HFFc6 (cell line): ENCODE data around the gene MFSD1. TPM values are rescaled to one million over a fixed set of nuclear protein-coding genes. Genes with fewer than 3 reads are reported as not detected.

Source experiments
- DNase-seq: peaks from one replicate; pipeline ENCODE4 v3.0.0-alpha.2; 2018
- H3K27ac Mint-ChIP-seq: 2 replicates; pipeline ENCODE4 v1.8.0; 2020; ENCODE audit warnings: mild to moderate bottlenecking, mixed read lengths
- H3K27me3 Mint-ChIP-seq: 2 replicates; pipeline ENCODE4 v1.8.0; 2021; ENCODE audit warnings: mild to moderate bottlenecking, moderate library complexity, mixed read lengths; ENCODE audit not compliant: insufficient read depth
- H3K36me3 Mint-ChIP-seq: 2 replicates; pipeline ENCODE4 v1.8.0; 2021; ENCODE audit warnings: low read depth, mixed read lengths
- H3K4me1 Mint-ChIP-seq: 2 replicates; pipeline ENCODE4 v1.8.0; 2020; ENCODE audit warnings: low read depth, mixed read lengths
- H3K4me3 Mint-ChIP-seq: 2 replicates; pipeline ENCODE4 v1.8.0; 2020; ENCODE audit warnings: mild to moderate bottlenecking, moderate library complexity, mixed read lengths
- H3K9me3 Mint-ChIP-seq: 2 replicates; pipeline ENCODE4 v1.8.0; 2020; ENCODE audit warnings: mild to moderate bottlenecking, mixed read lengths
- total RNA-seq, 6 experiments: library from RNA; stranded (reverse); fragmentation: NEBNext Ultra II Directional; extraction: Animal tissue kit (Norgen Biotek cat#: 25700); gene quantifications; 2 replicates in 1 of 6; 3 replicates in 5 of 6; pipeline ENCODE4 v1.2.3, GENCODE V29; 2021
- TF ChIP-seq, protein P1 (sequence below): fragments of 200-600 bp; sonication (generic); IDR thresholded peaks from 2 replicates; pipeline ENCODE4 v1.5.0; 2021; ENCODE audit warnings: antibody characterized with exemption, mild to moderate bottlenecking

The MFSD1 gene
- total RNA-seq, 6 experiments from 2014 or later = 61.6 to 75.4 (median 68.8) TPM

DNA sequence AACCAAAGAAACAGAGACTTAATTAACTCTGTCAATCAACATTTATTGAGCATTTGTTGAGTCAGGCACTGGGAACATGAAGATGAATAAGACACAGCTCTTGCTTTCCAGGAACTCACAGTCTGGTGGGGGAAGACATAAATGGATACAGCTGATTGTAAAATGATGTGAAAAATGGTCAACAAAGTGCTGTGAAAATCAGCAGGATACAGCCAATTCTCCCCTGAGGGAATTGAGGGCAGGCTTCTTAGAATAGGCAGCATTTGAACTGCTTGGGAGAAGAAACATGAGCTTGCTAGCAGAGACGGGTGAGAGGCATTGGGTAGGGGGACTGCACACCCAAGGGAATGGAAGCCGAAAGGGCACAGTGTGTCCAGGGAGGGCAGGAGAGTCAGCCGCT is 41.1 kb downstream of the MFSD1 start:
- Mint-ChIP-seq H3K36me3 (no peaks in the 10 kb centered on the region), H3K27ac (no peak overlapping the region), H3K4me3 (no peak overlapping the region), H3K27me3 (peaks cover 17% of the 10 kb centered on the region), H3K9me3 (no peaks in the 10 kb centered on the region), H3K4me1 (0 out of 2 replicates have a peak, but pooled peaks cover 7% of the 10 kb centered on the region)
- DNase-seq = no peak
- TF ChIP-seq, protein P1, sequence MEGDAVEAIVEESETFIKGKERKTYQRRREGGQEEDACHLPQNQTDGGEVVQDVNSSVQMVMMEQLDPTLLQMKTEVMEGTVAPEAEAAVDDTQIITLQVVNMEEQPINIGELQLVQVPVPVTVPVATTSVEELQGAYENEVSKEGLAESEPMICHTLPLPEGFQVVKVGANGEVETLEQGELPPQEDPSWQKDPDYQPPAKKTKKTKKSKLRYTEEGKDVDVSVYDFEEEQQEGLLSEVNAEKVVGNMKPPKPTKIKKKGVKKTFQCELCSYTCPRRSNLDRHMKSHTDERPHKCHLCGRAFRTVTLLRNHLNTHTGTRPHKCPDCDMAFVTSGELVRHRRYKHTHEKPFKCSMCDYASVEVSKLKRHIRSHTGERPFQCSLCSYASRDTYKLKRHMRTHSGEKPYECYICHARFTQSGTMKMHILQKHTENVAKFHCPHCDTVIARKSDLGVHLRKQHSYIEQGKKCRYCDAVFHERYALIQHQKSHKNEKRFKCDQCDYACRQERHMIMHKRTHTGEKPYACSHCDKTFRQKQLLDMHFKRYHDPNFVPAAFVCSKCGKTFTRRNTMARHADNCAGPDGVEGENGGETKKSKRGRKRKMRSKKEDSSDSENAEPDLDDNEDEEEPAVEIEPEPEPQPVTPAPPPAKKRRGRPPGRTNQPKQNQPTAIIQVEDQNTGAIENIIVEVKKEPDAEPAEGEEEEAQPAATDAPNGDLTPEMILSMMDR = no peak

DNA sequence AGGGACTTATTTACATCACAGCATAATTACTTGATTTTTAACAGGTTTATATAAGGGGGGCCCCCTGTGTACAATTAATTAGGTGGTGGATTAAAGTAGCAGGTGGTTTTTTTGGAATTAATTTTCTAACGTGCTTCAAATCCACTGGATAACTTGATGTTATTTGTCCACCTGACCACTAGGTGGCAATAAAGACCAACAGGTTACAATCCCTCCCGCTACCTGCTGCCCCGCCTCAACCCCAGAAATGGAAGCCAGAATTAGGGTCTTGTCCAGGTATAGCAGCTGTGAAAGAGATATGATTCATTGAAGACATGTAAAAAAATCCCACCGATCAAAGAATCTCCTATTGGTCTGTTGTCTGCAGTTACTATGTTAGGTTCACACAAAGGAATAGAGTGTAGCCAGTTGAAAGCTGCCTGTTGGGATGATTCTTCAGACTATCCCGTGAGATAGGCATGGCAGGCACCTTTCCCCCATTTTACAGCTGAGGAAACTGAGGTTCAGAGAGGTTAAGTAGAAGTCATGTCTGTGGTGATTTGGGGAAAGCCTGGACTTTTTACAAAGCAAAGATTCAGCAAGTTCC is 44.0 kb downstream of the MFSD1 start:
- peaks cover 27% of the 10 kb centered on the region for H3K27me3 Mint-ChIP-seq
- H3K27ac Mint-ChIP-seq = no peak overlapping the region
- no peaks in the 10 kb centered on the region for H3K36me3 Mint-ChIP-seq
- TF ChIP-seq, protein P1 = peak; percentile 92
- H3K4me1 Mint-ChIP-seq = 0 out of 2 replicates have a peak, but pooled peaks cover 7% of the 10 kb centered on the region
- no peak for DNase-seq
- H3K9me3 Mint-ChIP-seq = no peaks in the 10 kb centered on the region
- H3K4me3 Mint-ChIP-seq = no peak overlapping the region

DNA sequence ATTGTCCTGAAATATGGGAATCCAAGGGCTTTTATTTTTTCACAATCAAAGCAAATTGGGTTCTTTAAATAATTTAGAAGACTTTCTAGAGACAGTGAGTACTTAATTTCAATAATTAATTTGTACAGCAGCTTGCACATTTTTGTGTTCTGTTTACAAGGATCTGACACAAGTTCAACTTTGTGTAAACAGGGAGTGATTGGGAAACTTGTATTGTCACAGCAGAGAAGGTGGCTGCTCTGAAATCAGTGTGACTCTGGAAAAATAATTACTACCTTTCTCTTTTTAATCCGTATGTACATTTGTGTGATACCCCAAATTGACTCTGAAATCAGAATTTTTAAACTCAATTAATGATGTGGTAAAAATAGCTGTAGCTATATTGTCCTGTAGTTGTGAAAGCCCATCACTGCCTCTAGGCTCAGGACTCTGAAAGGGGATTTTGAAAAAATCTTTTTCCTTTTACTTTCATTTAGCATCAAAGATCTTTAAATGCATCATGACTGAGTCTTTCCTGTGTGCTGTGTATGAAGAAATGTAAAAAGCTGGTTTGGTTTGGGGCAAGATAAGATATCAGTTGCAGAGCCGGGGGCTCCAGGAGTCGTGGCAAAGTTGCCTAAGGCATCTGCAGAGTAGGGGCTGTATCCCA is 45.1 kb downstream of the MFSD1 start:
- Mint-ChIP-seq H3K4me1 (0 out of 2 replicates have a peak, but pooled peaks cover 7% of the 10 kb centered on the region), H3K9me3 (no peaks in the 10 kb centered on the region), H3K27ac (no peak overlapping the region), H3K4me3 (no peak overlapping the region; the same call in 1 of the 2 replicates), H3K27me3 (peaks cover 27% of the 10 kb centered on the region), H3K36me3 (no peaks in the 10 kb centered on the region)
- TF ChIP-seq, protein P1 = no peak
- DNase-seq = no peak

DNA sequence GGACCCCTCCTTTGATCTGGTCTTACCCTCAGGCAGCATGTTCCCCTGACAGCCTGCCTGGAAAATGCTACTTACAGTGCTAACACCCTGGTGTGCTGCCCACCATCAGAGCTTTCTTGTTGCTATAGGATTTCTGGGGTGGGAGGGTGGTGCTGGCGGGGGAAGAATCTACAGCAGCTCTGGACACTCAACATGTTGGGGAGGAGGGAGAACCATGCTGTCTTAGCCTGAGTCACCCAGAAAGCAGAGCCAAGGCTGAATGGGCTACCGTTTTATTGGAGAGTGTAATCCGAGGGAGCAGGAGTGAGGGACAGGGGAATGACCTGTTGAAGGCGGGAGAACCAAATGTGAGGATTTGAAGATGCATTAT is 45.6 kb downstream of the MFSD1 start:
- H3K9me3 Mint-ChIP-seq = no peaks in the 10 kb centered on the region
- H3K4me3 Mint-ChIP-seq = no peak overlapping the region; the same call in 1 of the 2 replicates
- no peak for DNase-seq
- no peaks in the 10 kb centered on the region for H3K36me3 Mint-ChIP-seq
- peaks cover 27% of the 10 kb centered on the region for H3K27me3 Mint-ChIP-seq
- 0 out of 2 replicates have a peak, but pooled peaks cover 7% of the 10 kb centered on the region for H3K4me1 Mint-ChIP-seq
- TF ChIP-seq, protein P1 = no peak
- H3K27ac Mint-ChIP-seq = no peak overlapping the region

DNA sequence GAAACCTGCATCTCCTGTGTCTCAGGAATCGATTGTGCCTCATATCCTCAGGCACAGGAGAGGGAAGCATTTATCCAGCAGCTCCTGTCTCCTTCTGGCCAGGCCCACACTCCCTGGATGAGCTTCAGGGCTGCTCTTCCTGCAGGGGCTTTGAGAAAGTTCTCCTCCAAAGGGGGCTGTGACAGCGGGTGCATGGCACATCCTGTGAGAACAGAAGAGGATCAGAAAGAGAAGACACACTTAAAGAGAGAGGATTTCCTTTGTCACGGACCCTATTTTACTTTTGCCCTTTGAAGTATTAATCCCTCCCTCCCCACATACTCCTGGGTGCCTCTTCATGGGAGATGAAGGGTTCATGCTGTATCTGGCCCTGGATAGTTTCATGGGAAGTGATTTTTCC is 46.0 kb downstream of the MFSD1 start:
- Mint-ChIP-seq H3K27me3 (peaks cover 26% of the 10 kb centered on the region), H3K9me3 (no peaks in the 10 kb centered on the region), H3K4me1 (0 out of 2 replicates have a peak, but pooled peaks cover 7% of the 10 kb centered on the region), H3K27ac (no peak overlapping the region), H3K36me3 (no peaks in the 10 kb centered on the region), H3K4me3 (no peak overlapping the region)
- TF ChIP-seq, protein P1 = no peak
- no peak for DNase-seq
